ENCODE data around the gene ZNF496. TPM values are rescaled to one million over a fixed set of nuclear protein-coding genes. Genes with fewer than 3 reads are reported as not detected.
"Not testable (repeated sequence)": the region's sequence is repeated elsewhere in the genome, so short reads cannot be mapped to it uniquely, and the experiment has no call there.

The ZNF496 gene
- total RNA-seq, 2 donors from 2014 or later, result 63.5 to 65.6 TPM

DNA sequence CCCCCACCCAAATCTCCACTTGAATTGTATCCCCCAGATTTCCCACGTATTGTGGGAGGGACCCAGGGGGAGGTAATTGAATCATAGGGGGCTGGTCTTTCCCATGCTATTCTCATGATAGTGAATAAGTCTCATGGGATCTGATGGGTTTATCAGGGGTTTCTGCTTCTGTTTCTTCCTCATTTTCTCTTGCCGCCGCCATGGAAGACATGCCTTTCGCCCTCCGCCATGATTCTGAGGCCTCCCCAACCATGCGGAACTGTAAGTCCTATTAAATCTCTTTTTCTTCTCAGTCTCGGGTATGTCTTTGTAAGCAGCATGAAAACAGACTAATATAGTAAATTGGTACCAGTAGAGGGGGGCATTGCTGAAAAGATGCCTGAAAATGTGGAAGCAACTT lies 33.4 kb upstream of the ZNF496 start:
- H3K4me3 ChIP-seq (ENCODE audit: low read length), result no peak overlapping the region
- Mint-ChIP-seq H3K27ac (no peak overlapping the region), H3K27me3 (ENCODE audit: insufficient read depth) (peaks cover 15% of the 10 kb centered on the region), H3K36me3 (ENCODE audit: low read depth) (peaks cover 3% of the 10 kb centered on the region), H3K4me1 (peaks cover 17% of the 10 kb centered on the region), H3K9me3 (peaks cover 44% of the 10 kb centered on the region), H3K4me3 (no peak overlapping the region)
- H3K27me3 ChIP-seq (ENCODE audit: control insufficient read depth, insufficient read depth, low read length, poor library complexity, severe bottlenecking), result no peaks in the 10 kb centered on the region
- no peak overlapping the region for H3K9ac ChIP-seq (ENCODE audit: extremely low read depth, low read length, poor library complexity, severe bottlenecking)
- 89 to 95% methylated on average over 6 to 7 of the region's 7 CpGs for WGBS, 2 experiments (ENCODE audit: insufficient coverage in 1 of 2, insufficient read length in 1 of 2)
- peaks cover 23% of the 10 kb centered on the region for H3K9me3 ChIP-seq (ENCODE audit: control insufficient read depth, low read length)
- no peaks in the 10 kb centered on the region for H3K4me1 ChIP-seq (ENCODE audit: control insufficient read depth, insufficient read depth, low read length)
- TF ChIP-seq, protein P1, sequence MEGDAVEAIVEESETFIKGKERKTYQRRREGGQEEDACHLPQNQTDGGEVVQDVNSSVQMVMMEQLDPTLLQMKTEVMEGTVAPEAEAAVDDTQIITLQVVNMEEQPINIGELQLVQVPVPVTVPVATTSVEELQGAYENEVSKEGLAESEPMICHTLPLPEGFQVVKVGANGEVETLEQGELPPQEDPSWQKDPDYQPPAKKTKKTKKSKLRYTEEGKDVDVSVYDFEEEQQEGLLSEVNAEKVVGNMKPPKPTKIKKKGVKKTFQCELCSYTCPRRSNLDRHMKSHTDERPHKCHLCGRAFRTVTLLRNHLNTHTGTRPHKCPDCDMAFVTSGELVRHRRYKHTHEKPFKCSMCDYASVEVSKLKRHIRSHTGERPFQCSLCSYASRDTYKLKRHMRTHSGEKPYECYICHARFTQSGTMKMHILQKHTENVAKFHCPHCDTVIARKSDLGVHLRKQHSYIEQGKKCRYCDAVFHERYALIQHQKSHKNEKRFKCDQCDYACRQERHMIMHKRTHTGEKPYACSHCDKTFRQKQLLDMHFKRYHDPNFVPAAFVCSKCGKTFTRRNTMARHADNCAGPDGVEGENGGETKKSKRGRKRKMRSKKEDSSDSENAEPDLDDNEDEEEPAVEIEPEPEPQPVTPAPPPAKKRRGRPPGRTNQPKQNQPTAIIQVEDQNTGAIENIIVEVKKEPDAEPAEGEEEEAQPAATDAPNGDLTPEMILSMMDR (conservative IDR thresholded peaks at IDR 0.05), result no peak
- H3K27ac ChIP-seq (ENCODE audit: low read depth, low read length), result no peak overlapping the region
- DNase-seq, result no peak
- no peaks in the 10 kb centered on the region for H3K36me3 ChIP-seq (ENCODE audit: control insufficient read depth, insufficient read depth, low read length)

DNA sequence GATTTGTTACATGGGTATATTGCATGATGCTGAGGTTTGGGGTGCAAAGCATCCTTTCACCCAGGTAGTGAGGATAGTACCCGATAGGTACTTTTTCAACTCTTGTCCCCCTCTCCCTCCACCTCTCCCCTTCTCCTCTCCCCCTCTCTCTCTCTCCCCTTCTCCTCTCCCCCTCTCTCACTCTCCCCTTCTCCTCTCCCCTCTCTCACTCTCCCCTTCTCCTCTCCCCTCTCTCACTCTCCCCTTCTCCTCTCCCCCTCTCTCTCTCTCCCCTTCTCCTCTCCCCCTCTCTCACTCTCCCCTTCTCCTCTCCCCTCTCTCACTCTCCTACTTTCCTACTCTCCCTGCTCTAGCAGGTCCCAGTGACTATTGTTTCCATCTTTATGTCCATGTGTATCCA lies 31.3 kb upstream of the ZNF496 start:
- Mint-ChIP-seq H3K4me1 (peaks cover 32% of the 10 kb centered on the region), H3K27me3 (ENCODE audit: insufficient read depth) (peaks cover 20% of the 10 kb centered on the region), H3K9me3 (peaks cover 44% of the 10 kb centered on the region)
- peaks cover 23% of the 10 kb centered on the region for H3K9me3 ChIP-seq (ENCODE audit: control insufficient read depth, low read length)
- peaks cover 15% of the 10 kb centered on the region for H3K27me3 ChIP-seq (ENCODE audit: control insufficient read depth, insufficient read depth, low read length, poor library complexity, severe bottlenecking)
- H3K4me3 ChIP-seq (ENCODE audit: low read length); DNase-seq; H3K27ac Mint-ChIP-seq; H3K36me3 Mint-ChIP-seq (ENCODE audit: low read depth); H3K4me1 ChIP-seq (ENCODE audit: control insufficient read depth, insufficient read depth, low read length); H3K4me3 Mint-ChIP-seq; H3K27ac ChIP-seq (ENCODE audit: low read depth, low read length); H3K9ac ChIP-seq (ENCODE audit: extremely low read depth, low read length, poor library complexity, severe bottlenecking); H3K36me3 ChIP-seq (ENCODE audit: control insufficient read depth, insufficient read depth, low read length): not testable (repeated sequence)
- WGBS, 2 experiments (ENCODE audit: insufficient coverage in 1 of 2, insufficient read length in 1 of 2), result no CpG with 5 or more reads among the region's 1 CpG

DNA sequence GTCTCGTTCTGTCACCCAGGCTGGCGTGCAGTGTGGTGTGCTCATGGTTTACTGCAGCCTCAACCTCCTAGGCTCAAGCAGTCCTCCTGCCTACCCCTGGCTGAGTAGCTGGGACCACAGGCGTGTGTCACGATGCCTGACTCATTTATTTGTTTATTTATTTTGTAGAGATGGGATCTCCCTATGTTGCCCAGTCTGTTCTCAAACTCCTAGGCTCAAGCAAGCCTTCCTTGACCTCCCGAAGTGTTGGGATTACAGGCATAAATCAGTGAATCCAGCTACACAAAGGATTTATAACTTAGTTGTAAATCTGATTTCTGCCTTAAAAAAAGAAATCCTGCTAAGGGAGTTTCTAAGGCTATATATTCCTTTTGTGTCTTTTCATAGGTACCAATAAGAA lies 30.5 kb upstream of the ZNF496 start:
- 91% methylated on average over 5 of the region's 5 CpGs; no CpG with 5 or more reads in 1 of the 2 experiments for WGBS, 2 experiments (ENCODE audit: insufficient coverage in 1 of 2, insufficient read length in 1 of 2)
- no peak overlapping the region for H3K4me3 Mint-ChIP-seq
- no peak for DNase-seq
- no peak overlapping the region for H3K4me3 ChIP-seq (ENCODE audit: low read length)
- H3K9me3 Mint-ChIP-seq, result peaks cover 38% of the 10 kb centered on the region
- TF ChIP-seq, protein P1 (conservative IDR thresholded peaks at IDR 0.05), result no peak
- H3K4me1 ChIP-seq (ENCODE audit: control insufficient read depth, insufficient read depth, low read length), result peaks cover 16% of the 10 kb centered on the region
- H3K36me3 Mint-ChIP-seq (ENCODE audit: low read depth), result peaks cover 3% of the 10 kb centered on the region
- H3K9me3 ChIP-seq (ENCODE audit: control insufficient read depth, low read length), result peaks cover 23% of the 10 kb centered on the region
- H3K27me3 Mint-ChIP-seq (ENCODE audit: insufficient read depth), result peaks cover 18% of the 10 kb centered on the region
- no peak overlapping the region for H3K27ac Mint-ChIP-seq
- no peak overlapping the region for H3K9ac ChIP-seq (ENCODE audit: extremely low read depth, low read length, poor library complexity, severe bottlenecking)
- no peak overlapping the region for H3K27ac ChIP-seq (ENCODE audit: low read depth, low read length)
- peaks cover 15% of the 10 kb centered on the region for H3K27me3 ChIP-seq (ENCODE audit: control insufficient read depth, insufficient read depth, low read length, poor library complexity, severe bottlenecking)
- H3K36me3 ChIP-seq (ENCODE audit: control insufficient read depth, insufficient read depth, low read length), result no peaks in the 10 kb centered on the region
- peaks cover 40% of the 10 kb centered on the region for H3K4me1 Mint-ChIP-seq

Measured in endodermal cell (in vitro differentiated cells).